Measurements from ENCODE around the gene BFSP1.

The BFSP1 gene

GRCh38 chr20:17503301-17504065 lies 27.7 kb downstream of the BFSP1 start:
- no peak for DNase-seq (ENCODE audit: low read depth)
- TF ChIP-seq CTCF (conservative IDR thresholded peaks at IDR 0.05; ENCODE audit: control insufficient read depth, insufficient read depth, low read depth, low read length): no peak
- no peak overlapping the region for H3K4me3 ChIP-seq (ENCODE audit: control insufficient read depth, low read depth, low read length)

DNA sequence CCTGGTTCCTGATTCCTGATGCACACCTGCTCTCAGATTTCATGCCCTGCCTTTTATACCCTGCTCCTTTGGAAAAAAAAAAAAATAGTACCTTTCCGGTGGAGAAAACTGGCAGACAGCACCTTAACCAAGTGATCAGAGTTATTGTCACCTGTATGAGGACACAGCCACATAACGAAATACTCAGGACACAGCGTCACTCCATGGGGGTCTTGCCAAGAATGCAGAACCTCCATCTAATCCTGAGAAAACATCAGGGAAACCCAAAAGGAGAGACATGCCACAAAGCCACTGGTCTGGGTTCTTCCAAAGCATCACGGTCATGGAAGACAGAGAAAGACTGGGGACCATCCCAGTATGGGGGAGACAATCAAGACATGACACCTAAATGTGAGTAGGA lies 29.1 kb downstream of the BFSP1 start:
- TF ChIP-seq CTCF (conservative IDR thresholded peaks at IDR 0.05; ENCODE audit: control insufficient read depth, insufficient read depth, low read depth, low read length): no peak
- no peak for DNase-seq (ENCODE audit: low read depth)
- H3K4me3 ChIP-seq (ENCODE audit: control insufficient read depth, low read depth, low read length): no peak overlapping the region

DNA sequence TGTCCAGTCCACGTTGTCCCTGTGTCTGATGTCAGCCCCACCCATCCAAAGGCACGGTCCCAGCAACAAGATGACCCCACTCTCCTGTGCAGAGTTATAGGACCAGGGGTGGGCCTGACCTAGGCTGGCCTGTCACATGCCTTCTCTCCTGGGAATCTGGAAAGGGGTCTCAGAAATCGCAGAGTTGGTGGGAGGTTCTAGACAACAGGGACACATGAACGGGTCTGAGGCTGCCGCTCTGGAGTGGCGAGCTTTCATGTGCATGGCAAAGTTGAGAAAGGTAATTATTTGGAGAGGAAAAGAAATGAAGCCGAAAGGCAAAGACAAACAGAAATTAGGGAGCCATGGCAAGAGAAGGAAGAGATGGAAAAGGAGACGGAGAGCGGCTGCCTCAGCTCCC lies 29.5 kb downstream of the BFSP1 start:
- TF ChIP-seq CTCF (conservative IDR thresholded peaks at IDR 0.05; ENCODE audit: control insufficient read depth, insufficient read depth, low read depth, low read length): no peak
- no peak overlapping the region for H3K4me3 ChIP-seq (ENCODE audit: control insufficient read depth, low read depth, low read length)
- DNase-seq (ENCODE audit: low read depth): no peak

DNA sequence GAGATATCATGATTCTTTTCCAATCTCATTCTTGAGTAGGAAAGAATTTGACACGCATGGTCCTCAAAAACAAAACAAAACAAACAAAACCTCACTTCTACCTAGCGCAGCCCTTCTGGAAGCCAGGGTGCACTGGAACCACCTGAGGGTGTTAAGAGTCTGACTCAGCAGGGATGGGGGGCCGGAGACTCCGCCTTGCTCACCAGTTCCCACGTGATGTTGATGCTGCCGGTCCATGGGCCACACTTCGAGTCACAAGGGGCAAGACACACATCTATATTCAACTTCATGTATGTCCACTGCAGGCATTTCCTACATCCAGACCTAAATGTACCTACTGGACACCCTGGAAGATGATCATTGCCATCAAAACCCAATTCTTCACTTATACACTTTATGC lies 30.4 kb downstream of the BFSP1 start:
- DNase-seq (ENCODE audit: low read depth): no peak
- TF ChIP-seq CTCF (conservative IDR thresholded peaks at IDR 0.05; ENCODE audit: control insufficient read depth, insufficient read depth, low read depth, low read length): no peak
- H3K4me3 ChIP-seq (ENCODE audit: control insufficient read depth, low read depth, low read length): no peak overlapping the region

DNA sequence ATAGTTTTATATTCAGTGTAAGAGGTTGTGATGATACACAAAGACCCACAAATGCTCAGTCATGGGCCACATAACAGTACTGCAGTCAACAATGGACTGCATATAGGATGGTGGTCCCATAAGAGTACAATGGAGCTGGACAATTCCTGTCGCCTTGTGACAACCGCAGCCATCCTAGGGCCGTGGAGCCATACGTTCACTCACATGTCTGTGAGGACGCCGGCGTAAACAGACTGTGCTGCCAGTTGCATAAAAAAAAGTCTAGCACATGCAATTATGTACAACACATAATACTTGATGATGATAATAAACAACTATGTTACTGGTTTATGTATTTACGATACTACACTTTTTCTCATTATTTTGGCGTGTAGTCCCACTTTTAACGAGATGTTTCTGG lies 30.9 kb downstream of the BFSP1 start:
- H3K4me3 ChIP-seq (ENCODE audit: control insufficient read depth, low read depth, low read length): no peak overlapping the region
- DNase-seq (ENCODE audit: low read depth): no peak
- no peak for TF ChIP-seq CTCF (conservative IDR thresholded peaks at IDR 0.05; ENCODE audit: control insufficient read depth, insufficient read depth, low read depth, low read length)

- peak; percentile 13 for DNase-seq (ENCODE audit: low read depth)
These were observed 32.1 kb downstream of the BFSP1 start for GRCh38 chr20:17499041-17499440.

More at GRCh38 chr20:17499041-17499440, 32.1 kb downstream of the BFSP1 start:
- H3K4me3 ChIP-seq (ENCODE audit: control insufficient read depth, low read depth, low read length): no peak overlapping the region
- no peak for TF ChIP-seq CTCF (conservative IDR thresholded peaks at IDR 0.05; ENCODE audit: control insufficient read depth, insufficient read depth, low read depth, low read length)

Measured in fibroblast of mammary gland (primary cell).